GM18867 (cell line): Measurements from ENCODE around the gene A1BG.

Experiments used
- ATAC-seq: cut with Tn5 transposase; IDR thresholded peaks from one replicate; pipeline ENCODE4 v1.9.1; 2021; ENCODE audit warnings: mild to moderate bottlenecking, moderate library complexity; ENCODE audit not compliant: unreplicated experiment

A1BG gene

GRCh38 chr19:58352760-58353671 lies at the start of gene A1BG:
Gene A1BG, minus strand, starts transcription at chr19:58353492. Its CDS starts 55 bp downstream, at chr19:58353437.
- no peak for ATAC-seq

- no peak for ATAC-seq
Observed at GRCh38 chr19:58401840-58402421, 48.6 kb upstream of the A1BG start.

GRCh38 chr19:58400916-58401839 lies 47.9 kb upstream of the A1BG start:
- ATAC-seq = peak; percentile 98

- no peak for ATAC-seq
Observed at GRCh38 chr19:58400316-58400915, 47.1 kb upstream of the A1BG start.

GRCh38 chr19:58399903-58400302 lies 46.6 kb upstream of the A1BG start:
- no peak for ATAC-seq

GRCh38 chr19:58398545-58398944 lies 45.3 kb upstream of the A1BG start:
- no peak for ATAC-seq

GRCh38 chr19:58398087-58398486 lies 44.8 kb upstream of the A1BG start:
- no peak for ATAC-seq

GRCh38 chr19:58397533-58398037 lies 44.3 kb upstream of the A1BG start:
- no peak for ATAC-seq

- no peak for ATAC-seq
Observed at GRCh38 chr19:58396691-58397532, 43.6 kb upstream of the A1BG start.

GRCh38 chr19:58395979-58396627 lies 42.8 kb upstream of the A1BG start:
- no peak for ATAC-seq

GRCh38 chr19:58395220-58395978 lies 42.1 kb upstream of the A1BG start, which contains the start of gene RNF225:
Gene RNF225, plus strand, starts transcription at chr19:58395656. Its CDS starts 434 bp downstream, at chr19:58396090.
- no peak for ATAC-seq

- ATAC-seq = no peak
Observed at GRCh38 chr19:58394821-58395219, 41.5 kb upstream of the A1BG start.

GRCh38 chr19:58393725-58394033 lies 40.4 kb upstream of the A1BG start:
- no peak for ATAC-seq

- no peak for ATAC-seq
Observed at GRCh38 chr19:58392945-58393724, 39.8 kb upstream of the A1BG start.

- ATAC-seq = no peak
Observed at GRCh38 chr19:58388175-58388526, 34.9 kb upstream of the A1BG start.

- no peak for ATAC-seq
Observed at GRCh38 chr19:58387338-58388174, 34.3 kb upstream of the A1BG start.
